Mononuclear cell (primary cell): ENCODE data around the gene MROH2B. TPM values are rescaled to one million over a fixed set of nuclear protein-coding genes. Genes with fewer than 3 reads are reported as not detected.
"Not testable (repeated sequence)": the region's sequence is repeated elsewhere in the genome, so short reads cannot be mapped to it uniquely, and the experiment has no call there.

Experiments
- H3K27me3 ChIP-seq: 2 replicates; pipeline ENCODE4 v1.6.0; 2011; ENCODE audit warnings: low read length, control low read depth; ENCODE audit not compliant: insufficient read depth
- H3K4me1 ChIP-seq: 2 replicates; pipeline ENCODE4 v1.5.1; 2011; ENCODE audit warnings: mild to moderate bottlenecking, low read length, control low read depth; ENCODE audit not compliant: insufficient read depth
- H3K4me3 ChIP-seq: 2 replicates; pipeline ENCODE4 v1.5.1; 2011; ENCODE audit warnings: mild to moderate bottlenecking, low read length, moderate library complexity
- H3K9me3 ChIP-seq: 2 replicates; pipeline ENCODE4 v1.5.1; 2011; ENCODE audit warnings: low read depth, mild to moderate bottlenecking, control low read depth, low read length
- total RNA-seq: library from RNA; depleted of rRNA; stranded (reverse); fragments of >200 nt; gene quantifications from one replicate; pipeline ENCODE4 v1.2.3, GENCODE V29; 2012

The MROH2B gene
- total RNA-seq, 1 donor, result not detected

DNA sequence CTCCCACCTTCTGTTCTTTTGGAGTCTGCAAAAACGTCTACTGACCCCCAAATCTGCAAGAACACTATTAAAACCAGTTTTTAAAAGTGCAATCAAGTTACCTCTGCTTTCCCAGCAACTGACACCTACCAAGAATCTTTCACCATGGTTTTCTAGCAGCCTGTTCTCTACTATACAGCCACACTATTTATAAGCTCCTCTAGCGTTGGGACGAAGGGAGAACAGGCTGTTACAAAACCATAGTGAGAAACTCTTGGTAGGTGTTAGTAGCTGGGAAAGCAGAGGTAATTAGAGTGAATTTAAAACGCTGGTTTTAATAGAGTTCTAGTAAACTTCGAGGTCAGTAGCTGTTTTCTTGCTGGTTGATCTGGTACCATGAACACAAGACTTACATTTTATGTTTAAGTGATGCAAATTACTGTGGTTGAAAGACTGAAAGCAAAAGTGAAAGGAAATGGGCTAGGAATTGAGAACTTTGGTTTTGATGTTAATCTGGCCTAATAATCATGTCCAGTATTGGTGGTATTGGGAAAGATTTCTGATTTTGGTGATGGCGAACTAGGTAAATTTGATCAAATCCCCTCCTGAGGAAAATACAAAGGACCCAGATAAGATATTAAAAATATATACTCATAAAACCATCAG lies 5.3 kb downstream of the MROH2B start:
- Histone ChIP-seq H3K4me1 (no peaks in the 10 kb centered on the region), H3K4me3 (no peak overlapping the region), H3K9me3 (no peaks in the 10 kb centered on the region), H3K27me3 (no peaks in the 10 kb centered on the region)

DNA sequence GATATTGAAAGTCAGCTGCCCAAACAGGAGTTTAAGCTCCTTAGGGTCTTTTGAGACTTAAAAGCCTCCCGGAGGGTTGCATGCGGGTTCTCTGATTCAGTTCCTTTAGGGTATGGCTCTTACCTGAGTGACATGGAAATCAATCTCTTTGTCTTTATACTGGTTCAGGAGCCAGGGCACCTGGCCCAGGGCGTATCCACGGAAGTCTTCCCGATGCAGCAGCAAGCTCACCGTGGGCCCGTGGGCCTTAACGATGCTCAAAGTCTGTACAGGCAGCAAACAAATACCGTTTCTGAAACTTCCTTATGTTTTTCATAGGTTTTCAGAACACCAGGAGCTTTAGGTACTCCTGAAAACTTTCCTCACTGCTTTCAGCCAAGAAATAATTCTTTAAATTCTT lies 13.2 kb downstream of the MROH2B start:
- H3K27me3 ChIP-seq, result no peaks in the 10 kb centered on the region
- no peak overlapping the region for H3K4me3 ChIP-seq
- H3K4me1 ChIP-seq, result no peaks in the 10 kb centered on the region
- H3K9me3 ChIP-seq, result no peaks in the 10 kb centered on the region

DNA sequence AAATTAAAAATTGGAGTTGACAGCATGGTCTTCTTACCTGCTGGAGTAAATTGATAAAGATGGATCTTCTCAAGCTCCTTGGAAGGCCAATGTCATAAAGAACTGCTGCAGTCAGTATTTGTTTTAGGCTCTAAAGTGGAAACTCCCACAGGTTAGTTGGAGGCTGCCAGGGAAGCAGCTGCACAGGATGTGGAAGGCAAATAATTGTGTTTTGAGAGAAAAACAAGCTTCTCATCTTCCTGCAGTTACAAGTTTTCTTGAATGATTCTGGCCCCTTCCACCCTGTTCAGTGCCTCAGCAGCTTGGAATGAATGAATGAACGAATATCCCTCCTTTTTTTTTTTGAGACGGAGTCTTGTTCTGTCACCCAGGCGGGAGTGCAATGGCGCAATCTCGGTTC lies 13.9 kb downstream of the MROH2B start:
- Histone ChIP-seq H3K9me3 (no peaks in the 10 kb centered on the region), H3K4me3 (no peak overlapping the region), H3K4me1 (no peaks in the 10 kb centered on the region), H3K27me3 (no peaks in the 10 kb centered on the region)

DNA sequence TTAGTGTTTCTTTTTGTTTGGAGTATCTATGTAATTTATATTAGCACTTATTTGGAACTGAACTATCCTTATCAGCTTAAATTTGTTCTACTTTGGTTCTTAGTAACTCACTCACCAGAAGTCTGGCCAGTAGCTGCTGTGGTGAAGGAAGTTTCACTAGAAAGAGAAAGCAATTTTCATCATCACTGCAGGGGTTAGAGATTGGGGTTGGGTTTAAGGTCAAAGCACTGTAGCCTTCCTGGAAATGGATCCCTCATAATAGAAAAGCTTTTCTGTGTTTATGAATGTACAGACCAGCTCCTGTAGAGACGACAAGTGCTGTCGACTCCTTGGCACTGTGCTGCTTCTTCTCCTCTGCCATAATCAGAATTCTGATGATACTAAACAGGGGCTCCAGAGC lies 22.2 kb downstream of the MROH2B start:
- H3K4me3 ChIP-seq, result no peak overlapping the region
- H3K27me3 ChIP-seq, result no peaks in the 10 kb centered on the region
- no peaks in the 10 kb centered on the region for H3K9me3 ChIP-seq
- no peaks in the 10 kb centered on the region for H3K4me1 ChIP-seq

DNA sequence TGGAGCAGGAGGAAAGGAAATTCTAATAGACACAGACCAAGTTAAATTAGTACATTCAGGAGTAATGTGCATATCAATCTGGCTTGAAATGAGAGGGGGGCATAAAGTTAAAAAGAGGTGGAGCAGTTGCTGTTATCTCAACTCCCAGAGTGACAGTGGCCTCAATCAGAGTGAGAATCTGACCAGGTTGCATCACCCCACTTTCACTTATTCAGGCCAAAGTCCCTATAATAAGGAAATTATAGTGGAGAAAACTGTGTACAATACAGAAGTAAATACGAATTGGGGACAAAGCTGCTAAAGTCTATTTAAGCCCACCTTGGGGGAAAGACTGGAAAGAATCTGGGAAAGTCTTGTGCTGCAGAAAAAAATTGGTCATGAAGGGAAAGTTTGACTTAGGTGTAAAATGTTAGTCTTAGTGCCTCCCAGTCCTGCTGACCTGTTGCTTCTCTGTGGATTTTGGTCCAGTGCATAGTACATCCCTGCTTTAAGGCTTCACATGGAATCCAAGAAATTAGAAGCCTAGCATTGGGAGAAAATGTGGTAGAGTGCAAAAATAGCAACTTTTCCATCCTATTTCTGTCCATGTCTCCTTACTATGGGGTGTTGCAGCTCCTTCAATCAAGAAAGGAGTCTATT lies 27.9 kb downstream of the MROH2B start:
- Histone ChIP-seq H3K4me3 (no peak overlapping the region), H3K27me3 (no peaks in the 10 kb centered on the region), H3K4me1 (no peaks in the 10 kb centered on the region), H3K9me3 (no peaks in the 10 kb centered on the region)

DNA sequence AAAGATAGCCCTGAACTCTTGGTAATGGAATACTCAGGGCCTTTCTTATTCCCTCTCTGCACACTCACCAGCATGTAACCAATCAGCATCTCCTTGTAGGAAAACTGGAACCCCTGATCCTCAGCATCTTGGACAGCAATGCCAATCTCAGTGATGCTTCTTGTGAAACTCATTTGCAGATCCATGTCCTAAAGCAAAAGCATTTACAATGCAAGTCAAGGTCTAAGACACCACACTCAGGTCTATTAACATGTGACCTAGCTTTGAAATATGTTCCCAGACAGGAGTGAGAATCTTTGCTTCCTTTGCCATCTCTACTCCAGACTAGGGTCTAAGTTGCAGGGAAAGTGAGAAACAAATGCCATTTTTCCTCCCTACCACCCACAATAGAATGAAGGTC lies 38.2 kb downstream of the MROH2B start:
- H3K9me3 ChIP-seq, result no peaks in the 10 kb centered on the region

DNA sequence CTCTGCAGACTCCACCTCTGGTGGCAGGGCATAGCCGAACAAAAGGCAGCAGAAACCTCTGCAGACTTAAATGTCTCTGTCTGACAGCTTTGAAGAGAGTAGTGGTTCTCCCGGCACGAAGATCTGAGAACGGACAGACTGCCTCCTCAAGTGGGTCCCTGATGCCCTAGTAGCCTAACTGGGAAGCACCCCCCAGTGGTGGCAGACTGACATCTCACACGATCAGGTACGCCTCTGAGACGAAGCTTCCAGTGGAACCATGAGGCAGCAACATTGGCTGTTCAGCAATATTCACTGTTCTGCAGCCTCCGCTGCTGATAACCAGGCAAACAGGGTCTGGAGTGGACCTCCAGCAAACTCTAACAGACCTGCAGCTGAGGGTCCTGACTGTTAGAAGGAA lies 48.5 kb downstream of the MROH2B start:
- not testable (repeated sequence) for H3K27me3 ChIP-seq, H3K4me1 ChIP-seq, H3K9me3 ChIP-seq, H3K4me3 ChIP-seq

More for the DNA sequence above, 38.2 kb downstream of the MROH2B start:
- Histone ChIP-seq H3K4me1 (no peaks in the 10 kb centered on the region), H3K4me3 (no peak overlapping the region), H3K27me3 (no peaks in the 10 kb centered on the region)

DNA sequence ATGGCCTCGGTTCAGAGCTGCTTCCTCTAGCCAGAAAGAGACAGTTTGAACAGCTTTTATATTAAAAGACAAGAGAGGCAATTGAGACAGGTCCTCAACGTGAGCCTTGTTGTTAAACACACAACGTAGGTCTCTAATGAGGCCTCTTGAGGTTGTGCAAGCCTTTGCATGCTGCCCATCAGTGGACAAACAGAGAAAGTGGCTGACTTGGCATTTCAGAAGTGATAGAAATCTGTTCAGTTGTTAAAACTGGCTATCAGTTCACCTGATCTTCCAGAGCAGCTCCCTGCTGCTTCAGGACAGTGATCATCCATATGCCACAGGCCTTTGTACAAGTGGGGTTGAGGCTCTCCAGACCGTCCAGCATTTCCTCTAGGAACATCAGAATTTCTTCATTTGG lies 58.8 kb downstream of the MROH2B start:
- H3K27me3 ChIP-seq, result no peaks in the 10 kb centered on the region
- no peak overlapping the region for H3K4me3 ChIP-seq
- no peaks in the 10 kb centered on the region for H3K9me3 ChIP-seq
- H3K4me1 ChIP-seq, result no peaks in the 10 kb centered on the region

DNA sequence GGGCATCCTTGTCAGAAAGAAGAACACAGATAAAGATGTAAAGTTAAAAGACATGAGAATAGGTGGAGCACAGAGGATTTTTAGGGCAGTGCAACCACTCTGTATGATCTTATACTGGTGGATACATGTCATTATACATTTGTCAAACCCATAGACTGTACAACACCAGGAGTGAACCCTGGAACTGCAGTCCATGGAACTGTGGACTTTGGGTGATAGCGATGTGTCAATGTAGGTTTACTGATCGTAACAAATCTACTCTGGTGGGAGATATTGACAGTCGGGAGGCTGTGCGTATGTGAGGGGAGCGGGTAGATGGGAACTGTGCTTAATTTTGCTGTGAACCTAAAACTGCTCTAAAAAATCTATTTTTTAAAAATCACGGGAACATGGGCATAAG lies 60.6 kb downstream of the MROH2B start:
- Histone ChIP-seq H3K4me1 (no peaks in the 10 kb centered on the region), H3K27me3 (no peaks in the 10 kb centered on the region), H3K4me3 (no peak overlapping the region), H3K9me3 (no peaks in the 10 kb centered on the region)

DNA sequence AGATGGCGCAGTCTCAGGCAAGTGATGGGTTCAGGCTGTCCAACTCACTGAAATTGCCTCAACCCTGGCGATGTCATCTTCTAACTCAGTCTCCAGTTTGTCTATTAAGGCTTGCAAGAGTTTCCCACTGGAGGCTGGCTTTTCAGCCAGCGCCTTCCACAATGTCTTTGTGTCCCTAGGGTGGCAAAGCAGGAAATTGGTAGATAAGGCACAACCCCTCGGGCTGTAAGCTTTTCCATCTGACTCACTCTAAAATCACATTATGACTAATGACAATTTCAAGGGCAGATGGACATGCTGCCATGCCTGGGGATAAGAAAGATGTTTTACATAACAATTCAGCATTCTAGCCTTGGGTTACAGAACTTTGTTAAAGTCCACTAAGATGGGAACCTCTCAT lies 61.9 kb downstream of the MROH2B start:
- Histone ChIP-seq H3K4me1 (no peaks in the 10 kb centered on the region), H3K9me3 (no peaks in the 10 kb centered on the region), H3K4me3 (no peak overlapping the region), H3K27me3 (no peaks in the 10 kb centered on the region)

DNA sequence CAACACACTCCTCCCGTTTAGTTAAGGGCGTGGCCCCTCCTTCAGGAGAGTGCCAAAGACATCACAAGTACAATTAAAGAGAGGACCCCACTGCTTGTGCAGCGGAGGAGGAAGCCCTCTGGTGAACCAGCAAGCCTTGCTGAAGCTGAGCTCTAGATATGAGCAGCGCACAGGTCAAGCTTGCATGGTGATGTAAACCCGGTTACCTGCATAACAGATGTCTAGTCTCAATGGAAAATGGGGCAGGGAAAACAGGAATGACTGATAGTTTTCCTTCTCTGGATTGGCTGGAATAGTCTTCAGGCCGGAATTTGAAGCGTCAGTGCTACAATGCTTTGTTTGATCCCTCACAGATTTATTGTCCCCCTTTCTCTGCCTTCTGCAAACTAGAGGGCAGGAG lies 66.2 kb downstream of the MROH2B start:
- no peak overlapping the region for H3K4me3 ChIP-seq
- H3K4me1 ChIP-seq, result no peaks in the 10 kb centered on the region
- H3K27me3 ChIP-seq, result no peaks in the 10 kb centered on the region
- H3K9me3 ChIP-seq, result no peaks in the 10 kb centered on the region

DNA sequence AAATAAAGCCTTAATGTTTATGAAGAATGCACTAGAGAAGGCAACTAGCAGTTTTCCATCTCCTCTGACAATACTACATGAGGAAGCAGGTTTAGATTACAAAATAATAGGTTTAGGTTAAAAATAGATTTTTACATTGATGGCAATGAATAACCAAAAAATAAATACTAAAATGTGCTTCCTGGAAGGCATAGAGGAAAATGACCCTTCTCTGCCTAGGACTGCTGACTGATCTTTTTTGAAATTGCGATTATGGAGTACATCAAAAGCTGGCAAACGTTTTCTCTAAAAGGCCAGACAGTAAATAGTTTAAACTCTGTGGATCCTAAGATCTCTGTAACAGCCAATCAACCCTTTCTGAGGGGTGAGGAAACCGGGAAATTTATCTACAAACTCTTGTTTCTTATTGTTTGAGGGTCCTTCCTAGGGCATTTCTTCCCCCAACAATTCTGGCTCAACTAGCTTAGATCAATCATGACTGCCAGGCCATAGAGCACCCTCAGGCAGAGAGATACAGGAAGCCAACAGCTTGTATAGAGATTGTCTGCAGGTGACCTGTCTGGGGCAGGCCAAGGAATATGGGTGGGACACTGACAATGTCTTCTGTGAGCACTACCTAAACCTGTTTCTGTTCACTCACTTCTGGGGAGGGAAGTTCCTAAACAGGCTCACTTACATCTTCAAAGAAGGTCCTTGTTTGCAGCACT lies 67.3 kb downstream of the MROH2B start:
- no peaks in the 10 kb centered on the region for H3K27me3 ChIP-seq
- no peak overlapping the region for H3K4me3 ChIP-seq
- H3K9me3 ChIP-seq, result no peaks in the 10 kb centered on the region
- H3K4me1 ChIP-seq, result no peaks in the 10 kb centered on the region

DNA sequence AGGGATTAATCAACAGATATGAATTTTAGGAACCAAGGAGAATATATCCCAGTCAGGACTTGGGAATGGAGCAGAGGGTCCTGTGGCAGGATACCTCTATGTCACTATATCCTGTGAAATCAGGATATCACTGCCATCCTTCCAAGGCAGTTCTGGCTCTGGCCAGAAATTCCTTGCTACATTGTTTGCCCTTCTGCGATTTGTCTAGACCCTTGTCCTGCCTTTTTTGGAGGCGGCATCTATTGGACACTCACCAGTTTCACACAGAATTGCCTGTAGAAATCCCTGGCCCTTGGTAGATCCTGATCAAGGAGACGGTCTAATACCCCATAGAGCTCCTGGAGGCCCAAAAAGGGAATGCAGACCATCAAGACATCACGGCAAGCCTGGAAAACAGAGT lies 71.2 kb downstream of the MROH2B start:
- H3K27me3 ChIP-seq, result no peaks in the 10 kb centered on the region
- no peak overlapping the region for H3K4me3 ChIP-seq
- no peaks in the 10 kb centered on the region for H3K9me3 ChIP-seq
- no peaks in the 10 kb centered on the region for H3K4me1 ChIP-seq

DNA sequence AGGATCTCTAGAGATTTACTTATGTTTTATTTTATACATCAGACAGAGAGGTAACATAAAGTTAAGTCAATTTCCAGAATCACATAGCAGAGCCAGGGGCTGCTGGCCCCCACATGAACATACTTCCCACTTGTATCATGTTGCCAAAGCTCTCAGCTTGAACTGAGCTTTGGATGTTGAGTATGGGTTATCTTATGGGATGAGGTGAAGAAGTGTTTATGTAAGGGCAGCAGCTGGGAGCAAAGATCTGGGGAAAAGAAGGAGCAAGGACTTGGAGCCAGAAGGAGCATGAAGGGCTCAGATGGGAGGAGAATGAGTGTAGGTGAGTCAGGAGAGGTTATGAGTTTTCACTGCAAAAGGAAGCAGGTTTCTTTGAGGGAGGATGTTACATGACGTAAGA lies 72.0 kb downstream of the MROH2B start:
- Histone ChIP-seq H3K4me3 (no peak overlapping the region), H3K27me3 (no peaks in the 10 kb centered on the region), H3K4me1 (no peaks in the 10 kb centered on the region), H3K9me3 (no peaks in the 10 kb centered on the region)

DNA sequence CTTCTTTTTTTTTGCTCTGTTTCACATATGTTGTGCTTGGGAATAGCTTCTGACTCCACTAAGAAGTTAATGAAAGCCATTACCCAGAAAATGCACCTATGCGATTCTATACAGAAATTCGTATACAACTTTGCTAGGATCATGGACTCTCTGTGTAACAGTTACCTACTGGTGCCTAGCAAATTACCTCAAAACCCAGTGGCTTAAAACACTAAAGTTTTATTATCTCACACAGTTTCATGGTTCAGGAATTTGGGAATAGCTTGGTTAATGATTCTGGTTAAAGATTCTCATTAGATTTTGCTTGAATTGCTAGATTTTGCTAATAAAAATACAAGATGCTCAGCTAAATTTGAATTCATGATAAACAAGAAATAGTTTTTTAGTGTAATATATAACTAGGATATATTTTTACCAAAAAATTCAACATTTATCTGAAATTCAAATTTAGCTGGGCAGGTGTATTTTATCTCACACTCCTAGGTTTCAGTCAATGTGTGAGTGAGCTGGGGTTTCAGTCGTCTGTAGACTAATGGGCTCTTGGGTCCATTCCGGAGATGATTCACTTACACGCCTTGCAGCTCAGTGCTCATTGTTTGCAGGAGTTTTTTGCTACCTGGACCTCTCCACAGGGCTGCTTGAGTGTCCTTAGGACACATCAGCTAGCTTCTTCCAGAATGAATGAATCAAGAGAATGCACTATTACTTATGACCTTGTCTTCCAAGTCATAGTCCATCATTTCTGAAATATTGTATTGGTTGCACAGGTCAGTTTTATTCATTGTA lies 75.1 kb downstream of the MROH2B start:
- H3K4me3 ChIP-seq, result no peak overlapping the region
- H3K9me3 ChIP-seq, result no peaks in the 10 kb centered on the region
- no peaks in the 10 kb centered on the region for H3K4me1 ChIP-seq
- H3K27me3 ChIP-seq, result no peaks in the 10 kb centered on the region
